MM.1S (cell line): ENCODE measurements around the gene FAM222B.

ENCODE experiments used
- EZH2 ChIP-seq: fragments of 300-600 bp; sonication (generic); optimal IDR thresholded peaks from 2 replicates; pipeline ENCODE3; 2017; ENCODE audit warnings: low read depth, mild to moderate bottlenecking, antibody characterized with exemption, low read length, mixed read lengths
- EZH2phosphoT487 ChIP-seq: fragments of 300-600 bp; sonication (generic); IDR thresholded peaks from 2 replicates; pipeline ENCODE4 v1.6.1; 2018; ENCODE audit warnings: antibody characterized with exemption, low read length
- TF ChIP-seq, protein P1 (sequence below): fragments of 300-600 bp; sonication (generic); IDR thresholded peaks from 2 replicates; pipeline ENCODE4 v1.5.1; 2016; ENCODE audit warnings: antibody characterized with exemption, low read length, mixed read lengths

DNA sequence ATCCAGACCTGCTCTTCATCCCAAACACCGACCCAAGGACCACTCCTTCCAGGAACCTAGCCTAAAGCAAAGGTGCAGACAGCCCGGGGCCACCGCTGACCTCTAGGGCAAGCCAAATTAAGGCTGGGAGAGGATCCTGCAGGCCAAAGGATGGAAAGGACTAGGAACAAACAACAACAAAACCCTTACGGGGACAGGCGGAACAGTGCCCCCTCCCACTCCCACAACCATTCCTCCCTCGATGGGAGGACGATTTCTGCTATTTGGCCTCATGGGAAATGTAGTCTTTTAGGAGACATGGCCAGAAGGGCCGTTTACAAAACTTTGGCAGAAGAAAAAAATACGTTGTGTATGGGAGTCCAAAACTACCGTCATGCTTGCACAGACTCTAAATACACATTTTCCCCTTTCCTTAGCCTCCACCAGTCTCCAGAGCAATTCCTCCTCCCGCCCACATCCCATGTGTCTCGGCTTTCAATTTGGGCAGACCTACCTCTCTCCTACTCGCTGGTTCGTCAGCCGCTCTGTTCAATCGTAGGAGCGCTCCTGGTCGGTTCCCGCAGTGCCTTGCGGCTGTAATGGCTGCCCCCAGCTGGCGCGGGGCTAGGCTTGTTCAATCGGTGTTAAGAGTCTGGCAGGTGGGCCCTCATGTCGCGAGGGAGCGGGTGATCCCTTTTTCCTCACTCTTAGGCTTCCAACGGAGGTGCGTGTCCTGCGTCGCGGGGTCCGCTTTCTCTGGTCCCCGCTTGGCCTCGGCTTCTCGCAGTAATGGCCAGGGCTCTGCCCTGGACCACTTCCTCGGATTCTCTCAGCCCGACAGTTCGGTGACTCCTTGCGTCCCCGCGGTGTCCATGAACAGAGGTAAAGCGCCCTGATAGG, 12.1 kb upstream of the FAM222B start, which contains the start of gene ERAL1:
- TF ChIP-seq, protein P1, sequence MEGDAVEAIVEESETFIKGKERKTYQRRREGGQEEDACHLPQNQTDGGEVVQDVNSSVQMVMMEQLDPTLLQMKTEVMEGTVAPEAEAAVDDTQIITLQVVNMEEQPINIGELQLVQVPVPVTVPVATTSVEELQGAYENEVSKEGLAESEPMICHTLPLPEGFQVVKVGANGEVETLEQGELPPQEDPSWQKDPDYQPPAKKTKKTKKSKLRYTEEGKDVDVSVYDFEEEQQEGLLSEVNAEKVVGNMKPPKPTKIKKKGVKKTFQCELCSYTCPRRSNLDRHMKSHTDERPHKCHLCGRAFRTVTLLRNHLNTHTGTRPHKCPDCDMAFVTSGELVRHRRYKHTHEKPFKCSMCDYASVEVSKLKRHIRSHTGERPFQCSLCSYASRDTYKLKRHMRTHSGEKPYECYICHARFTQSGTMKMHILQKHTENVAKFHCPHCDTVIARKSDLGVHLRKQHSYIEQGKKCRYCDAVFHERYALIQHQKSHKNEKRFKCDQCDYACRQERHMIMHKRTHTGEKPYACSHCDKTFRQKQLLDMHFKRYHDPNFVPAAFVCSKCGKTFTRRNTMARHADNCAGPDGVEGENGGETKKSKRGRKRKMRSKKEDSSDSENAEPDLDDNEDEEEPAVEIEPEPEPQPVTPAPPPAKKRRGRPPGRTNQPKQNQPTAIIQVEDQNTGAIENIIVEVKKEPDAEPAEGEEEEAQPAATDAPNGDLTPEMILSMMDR, result no peak
- TF ChIP-seq EZH2 (no peak), EZH2phosphoT487 (no peak)
